H1 (cell line): ENCODE data around the gene CHST9. TPM values are rescaled to one million over a fixed set of nuclear protein-coding genes. Genes with fewer than 3 reads are reported as not detected.

ENCODE experiments used
- CTCF ChIA-PET: fragments of 300-600 bp; sonication (Branson Sonifier 250); formaldehyde crosslinking; loops from one replicate; lab custom pipeline; 2021; ENCODE audit not compliant: partially characterized antibody; lab: Charles Lee
- POLR2A ChIA-PET: fragments of 300-600 bp; sonication (Branson Sonifier 250); formaldehyde crosslinking; loops from one replicate; lab custom pipeline; 2021; ENCODE audit warnings: inconsistent platforms; ENCODE audit not compliant: partially characterized antibody; lab: Charles Lee
- DNase-seq, 2 experiments: peaks; one replicate each; pipeline versions ENCODE4 v3.0.0 to v3.0.0-alpha.2; 2010 to 2022; ENCODE audit warnings: low spot score in 2 of 2, low read depth in 1 of 2, mixed read lengths in 1 of 2
- FAIRE-seq: peaks from 2 replicates; lab custom pipeline; 2011; peaks lifted over from hg19 to GRCh38; lab: Jason Lieb, UNC
- H2AFZ ChIP-seq: 2 replicates; pipeline ENCODE4 v1.8.1; 2012; ENCODE audit warnings: low read length, inconsistent platforms
- H2AK5ac ChIP-seq: 2 replicates; pipeline ENCODE4 v1.6.1; 2013; ENCODE audit warnings: low read depth, low read length
- H2BK120ac ChIP-seq: replicated peaks from 2 replicates; pipeline ENCODE3; 2013; ENCODE audit warnings: low read depth, low read length, inconsistent platforms
- H2BK12ac ChIP-seq: 2 replicates; pipeline ENCODE4 v1.6.1; 2013; ENCODE audit warnings: low read depth, low read length
- H2BK15ac ChIP-seq: 2 replicates; pipeline ENCODE4 v1.6.1; 2013; ENCODE audit warnings: low read length
- H2BK20ac ChIP-seq: 2 replicates; pipeline ENCODE4 v1.6.1; 2013; ENCODE audit warnings: low read length
- H2BK5ac ChIP-seq: 2 replicates; pipeline ENCODE4 v1.6.1; 2013; ENCODE audit warnings: low read depth, low read length
- H3K14ac ChIP-seq: 2 replicates; pipeline ENCODE4 v1.6.1; 2013; ENCODE audit warnings: inconsistent platforms; ENCODE audit not compliant: insufficient read length
- H3K18ac ChIP-seq: 2 replicates; pipeline ENCODE4 v1.6.1; 2013; ENCODE audit warnings: low read length; ENCODE audit errors: extremely low read depth
- H3K23ac ChIP-seq: 2 replicates; pipeline ENCODE4 v1.6.1; 2013; ENCODE audit warnings: inconsistent platforms; ENCODE audit not compliant: insufficient read length
- H3K23me2 ChIP-seq: 2 replicates; pipeline ENCODE4 v1.6.1; 2013; ENCODE audit warnings: low read depth, low read length
- H3K27ac ChIP-seq: 2 replicates; pipeline ENCODE4 v1.6.1; 2011; ENCODE audit warnings: low read depth, low read length, inconsistent platforms
- H3K27me3 ChIP-seq, 4 experiments: replicated peaks in 1 of 4; 1 replicate in 1 of 4; 2 replicates in 3 of 4; pipeline versions ENCODE4 v1.6.1 to v1.8.1; 2011 to 2013; ENCODE audit warnings: low read length in 3 of 4, mild to moderate bottlenecking in 3 of 4, inconsistent platforms in 2 of 4, mixed read lengths in 2 of 4, moderate library complexity in 1 of 4; ENCODE audit not compliant: control insufficient read depth in 3 of 4, insufficient read depth in 3 of 4; ENCODE audit errors: extremely low read depth in 1 of 4
- H3K36me3 ChIP-seq, 4 experiments: 2 replicates each; pipeline versions ENCODE4 v1.6.1 to v1.8.1; 2011 to 2013; ENCODE audit warnings: mild to moderate bottlenecking in 4 of 4, low read length in 3 of 4, moderate library complexity in 2 of 4, control low read depth in 1 of 4, inconsistent platforms in 1 of 4; ENCODE audit not compliant: insufficient read depth in 4 of 4, control insufficient read depth in 2 of 4
- H3K4ac ChIP-seq: replicated peaks from 2 replicates; pipeline ENCODE3; 2013; ENCODE audit warnings: low read length, low read depth, mixed read lengths, inconsistent platforms; ENCODE audit not compliant: insufficient read length
- H3K4me1 ChIP-seq, 4 experiments: replicated peaks in 1 of 4; 1 replicate in 1 of 4; 2 replicates in 3 of 4; pipeline versions ENCODE4 v1.6.1 to v1.8.1; 2011 to 2013; ENCODE audit warnings: low read length in 3 of 4, inconsistent platforms in 2 of 4, mixed read lengths in 1 of 4; ENCODE audit not compliant: insufficient read depth in 4 of 4, control insufficient read depth in 3 of 4
- H3K4me2 ChIP-seq, 2 experiments: 2 replicates each; pipeline versions ENCODE4 v1.6.1 to v1.8.1; 2011 to 2013; ENCODE audit warnings: low read depth in 2 of 2, low read length in 2 of 2, control low read depth in 1 of 2, inconsistent platforms in 1 of 2, mild to moderate bottlenecking in 1 of 2; ENCODE audit not compliant: insufficient read depth in 1 of 2
- H3K4me3 ChIP-seq, 4 experiments: fragments of 200-600, 300-600 bp in 1 of 4; sonication (generic), shearing (Covaris generic), sonication (Bioruptor Twin) in 1 of 4; 2 replicates each; pipeline versions ENCODE4 v1.5.1 to v1.8.1; 2011 to 2016; ENCODE audit warnings: low read length in 4 of 4, low read depth in 3 of 4, control low read depth in 2 of 4, inconsistent platforms in 2 of 4, mild to moderate bottlenecking in 2 of 4, mixed read lengths in 1 of 4, moderate library complexity in 1 of 4; ENCODE audit not compliant: insufficient read depth in 2 of 4; ENCODE audit errors: extremely low read depth in 1 of 4
- H3K56ac ChIP-seq: replicated peaks from 2 replicates; pipeline ENCODE3; 2013; ENCODE audit warnings: low read depth, mild to moderate bottlenecking, mixed read lengths, low read length, inconsistent platforms; ENCODE audit not compliant: insufficient read length
- H3K79me1 ChIP-seq: 2 replicates; pipeline ENCODE4 v1.6.1; 2013; ENCODE audit warnings: low read depth, low read length, control low read depth
- H3K79me2 ChIP-seq, 2 experiments: 2 replicates each; pipeline versions ENCODE4 v1.6.1 to v1.8.1; 2012 to 2013; ENCODE audit warnings: low read length in 2 of 2, mild to moderate bottlenecking in 2 of 2, inconsistent platforms in 1 of 2; ENCODE audit not compliant: insufficient read depth in 2 of 2, control insufficient read depth in 1 of 2
- H3K9ac ChIP-seq, 4 experiments: replicated peaks in 1 of 4; 1 replicate in 1 of 4; 2 replicates in 3 of 4; pipeline versions ENCODE4 v1.6.1 to v1.8.1; 2011 to 2013; ENCODE audit warnings: low read depth in 3 of 4, low read length in 3 of 4, control low read depth in 2 of 4, mild to moderate bottlenecking in 2 of 4, moderate library complexity in 2 of 4, inconsistent platforms in 1 of 4; ENCODE audit errors: extremely low read depth in 1 of 4
- H3K9me3 ChIP-seq, 2 experiments: 2 replicates each; pipeline versions ENCODE4 v1.6.1 to v1.8.1; 2012 to 2013; ENCODE audit warnings: mild to moderate bottlenecking in 2 of 2, moderate library complexity in 2 of 2, control low read depth in 1 of 2, inconsistent platforms in 1 of 2, low read depth in 1 of 2, low read length in 1 of 2, mixed read lengths in 1 of 2; ENCODE audit not compliant: insufficient read depth in 2 of 2
- H4K20me1 ChIP-seq, 2 experiments: replicated peaks in 1 of 2; 2 replicates each; pipeline versions ENCODE3 to v1.8.1; 2011 to 2013; ENCODE audit warnings: inconsistent platforms in 2 of 2, low read length in 2 of 2, mild to moderate bottlenecking in 1 of 2; ENCODE audit not compliant: insufficient read depth in 2 of 2, control insufficient read depth in 1 of 2
- H4K5ac ChIP-seq: 2 replicates; pipeline ENCODE4 v1.6.1; 2013; ENCODE audit warnings: low read length, low read depth, mixed read lengths, inconsistent platforms; ENCODE audit not compliant: insufficient read length
- H4K8ac ChIP-seq: 2 replicates; pipeline ENCODE4 v1.8.0; 2013; ENCODE audit warnings: mild to moderate bottlenecking, moderate library complexity, low read length, inconsistent platforms; ENCODE audit not compliant: insufficient read depth; ENCODE audit errors: extremely low read depth
- H4K91ac ChIP-seq: replicated peaks from 2 replicates; pipeline ENCODE3; 2013; ENCODE audit warnings: low read length, mixed read lengths, inconsistent platforms; ENCODE audit not compliant: insufficient read length
- CBX5 ChIP-seq: fragments of 300-800, 300-1000 bp; sonication (generic); IDR thresholded peaks from 2 replicates; pipeline ENCODE4 v1.7.1; 2016; ENCODE audit warnings: antibody characterized with exemption, low read length, low read depth
- EZH2 ChIP-seq: fragments of 200-600 bp; sonication (generic); IDR thresholded peaks from 2 replicates; pipeline ENCODE4 v1.7.1; 2012; ENCODE audit warnings: low read depth, mild to moderate bottlenecking, moderate library complexity, low read length, inconsistent platforms; ENCODE audit not compliant: severe bottlenecking
- HDAC2 ChIP-seq, 2 experiments: fragments of 300-600 bp in 1 of 2; sonication (generic) in 1 of 2; IDR thresholded peaks; 2 replicates each; pipeline ENCODE4 v1.6.1; 2011 to 2012; ENCODE audit warnings: low read depth in 2 of 2, low read length in 2 of 2, mild to moderate bottlenecking in 2 of 2, moderate library complexity in 2 of 2, borderline replicate concordance in 1 of 2, inconsistent platforms in 1 of 2
- HDAC6 ChIP-seq: IDR thresholded peaks from one replicate; pipeline ENCODE4 v1.7.1; 2012; ENCODE audit warnings: low read depth, mild to moderate bottlenecking, inconsistent platforms, low read length, moderate library complexity
- KDM1A ChIP-seq: fragments of 200-600, 300-600 bp; sonication (generic); IDR thresholded peaks from 2 replicates; pipeline ENCODE4 v1.7.1; 2016; ENCODE audit warnings: mild to moderate bottlenecking, low read length, borderline replicate concordance
- POU5F1 ChIP-seq: IDR thresholded peaks from 2 replicates; pipeline ENCODE4 v1.6.1; 2011; ENCODE audit warnings: low read depth, mild to moderate bottlenecking, low read length, moderate library complexity
- SAP30 ChIP-seq: fragments of 300-600 bp; sonication (generic); IDR thresholded peaks from 2 replicates; pipeline ENCODE4 v1.7.1; 2012; ENCODE audit warnings: low read length, moderate library complexity, mild to moderate bottlenecking, inconsistent platforms; ENCODE audit not compliant: insufficient read depth, insufficient replicate concordance
- SIRT6 ChIP-seq: IDR thresholded peaks from one replicate; pipeline ENCODE4 v1.7.1; 2012; ENCODE audit warnings: low read length, inconsistent platforms
- SP2 ChIP-seq: IDR thresholded peaks from 2 replicates; pipeline ENCODE4 v1.6.1; 2012; ENCODE audit warnings: mild to moderate bottlenecking, low read length, inconsistent platforms
- TCF12 ChIP-seq: IDR thresholded peaks from 2 replicates; pipeline ENCODE4 v1.6.1; 2011; ENCODE audit warnings: low read depth, mild to moderate bottlenecking, low read length
- WGBS, 2 experiments: shearing (Covaris generic) in 1 of 2; methylation state at CpG; one replicate each; pipeline versions ENCODE4 v1.1.6 to v1.1.7; 2013 to 2015; ENCODE audit warnings: low lambda C conversion rate in 2 of 2, mixed read lengths in 2 of 2, inconsistent platforms in 1 of 2, low coverage in 1 of 2, missing lambda C conversion rate in 1 of 2; ENCODE audit not compliant: insufficient replicate concordance in 2 of 2, insufficient coverage in 1 of 2, insufficient read length in 1 of 2; ENCODE audit errors: extremely low coverage in 1 of 2, missing lambda C conversion rate in 1 of 2; 5-methylcytosine and 5-hydroxymethylcytosine counted together
- polyA plus RNA-seq, 7 experiments: library from polyadenylated mRNA; depleted of rRNA in 3 of 7; stranded (reverse) in 5 of 7; unstranded in 2 of 7; fragments of >200 nt in 5 of 7; fragments of 200-250 nt in 2 of 7; gene quantifications; 1 replicate in 5 of 7; 2 replicates in 1 of 7; 4 replicates in 1 of 7; pipeline versions ENCODE4 v1.2.1 to v1.2.3, GENCODE V29; 2011 to 2013; ENCODE audit warnings: missing spikeins in 2 of 7, mixed read lengths in 2 of 7
- total RNA-seq: library from RNA; stranded (reverse); fragmentation: NEBNext Ultra II Directional; extraction: Animal tissue kit (Norgen Biotek cat#: 25700); gene quantifications from 2 replicates; pipeline ENCODE4 v1.2.1, GENCODE V29; 2021
- TF ChIP-seq, protein P1 (sequence below), 3 experiments: IDR thresholded peaks; 1 replicate in 2 of 3; 2 replicates in 1 of 3; pipeline versions ENCODE4 v1.5.1 to v1.6.1; 2011; ENCODE audit warnings: low read length in 3 of 3, mild to moderate bottlenecking in 3 of 3, inconsistent platforms in 2 of 3, low read depth in 1 of 3, moderate library complexity in 1 of 3; ENCODE audit not compliant: insufficient read depth in 1 of 3; ENCODE audit errors: control extremely low read depth in 1 of 3

The CHST9 gene
- total and polyA plus RNA-seq, 2 of the 8 experiments (the other 6 are each of a cell fraction or from before 2014, with no cell fraction given): 3.2 to 24.3 TPM

- Histone ChIP-seq H3K27ac (no peak overlapping the region), H3K36me3 (no peaks in the 10 kb centered on the region), H3K9me3 (no peaks in the 10 kb centered on the region), H4K8ac (no peak overlapping the region), H3K79me1 (no peaks in the 10 kb centered on the region), H4K20me1 (no peaks in the 10 kb centered on the region), H2BK5ac (peak overlapping the region; percentile 76; the same call in 1 of the 2 replicates), H2AFZ (peak overlapping the region; percentile 36; the same call in 1 of the 2 replicates), H4K91ac (no peak overlapping the region), H2BK12ac (peak overlapping the region; percentile 68; the same call in 1 of the 2 replicates), H4K5ac (no peak overlapping the region), H2BK15ac (no peak overlapping the region), H3K18ac (peak overlapping the region; percentile 72), H3K9ac (no peak overlapping the region), H2BK20ac (peak overlapping the region; percentile 40; the same call in 1 of the 2 replicates), H3K4me1 (peaks cover 3 to 15% (median 10%) of the 10 kb centered on the region in 4 experiments), H3K4ac (peak overlapping the region; percentile 50), H3K23me2 (no peaks in the 10 kb centered on the region), H3K14ac (no peak overlapping the region), H3K27me3 (no peaks in the 10 kb centered on the region), H2BK120ac (peak overlapping the region; percentile 17), H2AK5ac (no peak overlapping the region), H3K4me3 (0 out of 8 replicates have a peak overlapping the region, but pooled peaks of 1 of the 4 experiments have one; percentile 7), H3K23ac (no peak overlapping the region), H3K4me2 (peak overlapping the region; percentile 1 to 40; a peak in 2 of 4 replicates), H3K56ac (no peak overlapping the region), H3K79me2 (no peaks in the 10 kb centered on the region)
- FAIRE-seq: peak; percentile 60
- POLR2A ChIA-PET: no interaction called here
- no peak for DNase-seq
- 50% methylated on average over 1 of the region's 1 CpG; no CpG with 5 or more reads in 1 of the 2 experiments for WGBS, 2 experiments
- CTCF ChIA-PET: interaction anchor here (0.9 to 1.8 kb wide), 2 partner anchors 15 to 362 kb away, joined by 4 to 6 read pairs; partner anchors contain the start of gene AQP4
- no peak for TF ChIP-seq TCF12
- no peak for TF ChIP-seq HDAC2 (IDR thresholded peaks at IDR 0.05; ENCODE audit: borderline replicate concordance in 1 of 2, low read depth in 2 of 2, low read length in 2 of 2)
- TF ChIP-seq SAP30: no peak
- TF ChIP-seq SIRT6: no peak
- no peak for TF ChIP-seq POU5F1
- TF ChIP-seq EZH2: no peak
- TF ChIP-seq SP2: no peak
- TF ChIP-seq CBX5: no peak
- no peak for TF ChIP-seq HDAC6
- TF ChIP-seq, protein P1, sequence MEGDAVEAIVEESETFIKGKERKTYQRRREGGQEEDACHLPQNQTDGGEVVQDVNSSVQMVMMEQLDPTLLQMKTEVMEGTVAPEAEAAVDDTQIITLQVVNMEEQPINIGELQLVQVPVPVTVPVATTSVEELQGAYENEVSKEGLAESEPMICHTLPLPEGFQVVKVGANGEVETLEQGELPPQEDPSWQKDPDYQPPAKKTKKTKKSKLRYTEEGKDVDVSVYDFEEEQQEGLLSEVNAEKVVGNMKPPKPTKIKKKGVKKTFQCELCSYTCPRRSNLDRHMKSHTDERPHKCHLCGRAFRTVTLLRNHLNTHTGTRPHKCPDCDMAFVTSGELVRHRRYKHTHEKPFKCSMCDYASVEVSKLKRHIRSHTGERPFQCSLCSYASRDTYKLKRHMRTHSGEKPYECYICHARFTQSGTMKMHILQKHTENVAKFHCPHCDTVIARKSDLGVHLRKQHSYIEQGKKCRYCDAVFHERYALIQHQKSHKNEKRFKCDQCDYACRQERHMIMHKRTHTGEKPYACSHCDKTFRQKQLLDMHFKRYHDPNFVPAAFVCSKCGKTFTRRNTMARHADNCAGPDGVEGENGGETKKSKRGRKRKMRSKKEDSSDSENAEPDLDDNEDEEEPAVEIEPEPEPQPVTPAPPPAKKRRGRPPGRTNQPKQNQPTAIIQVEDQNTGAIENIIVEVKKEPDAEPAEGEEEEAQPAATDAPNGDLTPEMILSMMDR (IDR thresholded peaks at IDR 0.05; ENCODE audit: control extremely low read depth in 1 of 3, insufficient read depth in 1 of 3, low read depth in 1 of 3, low read length in 3 of 3): no peak
- TF ChIP-seq KDM1A: no peak
Observed at GRCh38 chr18:27227721-27228120, 42.6 kb upstream of the CHST9 start.
